ENCODE measurements around the gene EVI5L. TPM values are rescaled to one million over a fixed set of nuclear protein-coding genes. Genes with fewer than 3 reads are reported as not detected.

Gene EVI5L
- polyA plus RNA-seq, 1 experiment = 11.7 TPM

DNA sequence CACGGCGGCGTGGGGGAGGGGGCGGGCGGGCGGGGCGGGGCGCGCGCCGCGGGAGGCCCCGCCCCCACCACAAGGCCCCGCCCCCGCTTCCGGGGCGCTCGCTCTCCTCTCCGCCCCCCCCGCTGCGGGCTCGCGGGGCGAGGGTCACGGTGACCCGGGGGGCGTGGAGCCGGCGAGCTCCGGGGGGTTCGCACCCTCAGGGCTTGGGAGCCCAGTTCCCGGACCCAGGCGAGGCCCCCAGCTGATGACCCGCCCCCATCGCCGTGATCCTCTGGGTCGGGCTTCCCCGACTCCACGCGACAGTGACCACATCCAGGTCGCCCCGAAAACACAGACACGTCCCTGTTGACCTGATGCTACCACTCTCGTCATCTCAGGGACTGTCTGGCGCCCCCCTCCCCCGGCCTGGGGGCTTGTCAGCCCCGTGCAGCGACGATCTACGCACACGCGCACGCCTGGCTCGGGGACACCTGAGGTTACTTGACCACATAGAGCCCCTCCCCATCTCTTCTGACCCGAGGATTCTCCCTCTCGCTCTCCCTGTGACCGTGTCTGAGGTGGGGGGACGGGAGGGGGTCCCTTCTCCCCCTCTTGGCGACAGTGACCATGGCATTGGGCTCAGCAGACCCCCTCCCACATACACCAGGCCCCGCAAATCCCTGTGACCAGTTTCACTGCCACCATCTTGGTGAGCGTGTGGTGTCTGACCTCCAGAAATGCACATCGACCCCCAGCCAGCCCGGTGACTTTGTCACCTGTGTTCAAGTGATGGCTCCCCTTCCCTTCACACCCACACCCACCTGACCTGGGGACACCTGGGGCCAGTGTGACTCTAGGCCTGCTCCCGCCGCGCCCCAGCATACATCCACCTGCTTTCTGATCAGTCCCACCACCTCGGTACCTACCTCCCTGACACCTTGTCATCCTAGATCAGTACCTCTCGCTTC lies 74.3 kb downstream of the EVI5L start:
- no peak for DNase-seq (ENCODE audit: low read depth)
- ChIA-PET POLR2A (interaction anchor here (1.0 to 1.3 kb wide), 2 partner anchors 15 to 35 kb away, joined by 3 read pairs; partner anchors contain the start of gene SNAPC2), CTCF (interaction anchor here (0.7 to 1.6 kb wide), 11 partner anchors 8 to 54 kb away, joined by 3 to 8 read pairs (median 4); partner anchors contain the start of gene TIMM44)
- Histone ChIP-seq H3K27me3 (ENCODE audit: control insufficient read depth, insufficient read depth, low read length) (no peaks in the 10 kb centered on the region), H3K36me3 (ENCODE audit: control insufficient read depth, insufficient read depth, low read length) (peaks cover 11% of the 10 kb centered on the region), H3K4me3 (ENCODE audit: low read depth, low read length) (peak overlapping the region; percentile 82)
- TF ChIP-seq, protein P1, sequence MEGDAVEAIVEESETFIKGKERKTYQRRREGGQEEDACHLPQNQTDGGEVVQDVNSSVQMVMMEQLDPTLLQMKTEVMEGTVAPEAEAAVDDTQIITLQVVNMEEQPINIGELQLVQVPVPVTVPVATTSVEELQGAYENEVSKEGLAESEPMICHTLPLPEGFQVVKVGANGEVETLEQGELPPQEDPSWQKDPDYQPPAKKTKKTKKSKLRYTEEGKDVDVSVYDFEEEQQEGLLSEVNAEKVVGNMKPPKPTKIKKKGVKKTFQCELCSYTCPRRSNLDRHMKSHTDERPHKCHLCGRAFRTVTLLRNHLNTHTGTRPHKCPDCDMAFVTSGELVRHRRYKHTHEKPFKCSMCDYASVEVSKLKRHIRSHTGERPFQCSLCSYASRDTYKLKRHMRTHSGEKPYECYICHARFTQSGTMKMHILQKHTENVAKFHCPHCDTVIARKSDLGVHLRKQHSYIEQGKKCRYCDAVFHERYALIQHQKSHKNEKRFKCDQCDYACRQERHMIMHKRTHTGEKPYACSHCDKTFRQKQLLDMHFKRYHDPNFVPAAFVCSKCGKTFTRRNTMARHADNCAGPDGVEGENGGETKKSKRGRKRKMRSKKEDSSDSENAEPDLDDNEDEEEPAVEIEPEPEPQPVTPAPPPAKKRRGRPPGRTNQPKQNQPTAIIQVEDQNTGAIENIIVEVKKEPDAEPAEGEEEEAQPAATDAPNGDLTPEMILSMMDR (IDR thresholded peaks at IDR 0.05; ENCODE audit: insufficient read depth, low read depth, low read length) = no peak

DNA sequence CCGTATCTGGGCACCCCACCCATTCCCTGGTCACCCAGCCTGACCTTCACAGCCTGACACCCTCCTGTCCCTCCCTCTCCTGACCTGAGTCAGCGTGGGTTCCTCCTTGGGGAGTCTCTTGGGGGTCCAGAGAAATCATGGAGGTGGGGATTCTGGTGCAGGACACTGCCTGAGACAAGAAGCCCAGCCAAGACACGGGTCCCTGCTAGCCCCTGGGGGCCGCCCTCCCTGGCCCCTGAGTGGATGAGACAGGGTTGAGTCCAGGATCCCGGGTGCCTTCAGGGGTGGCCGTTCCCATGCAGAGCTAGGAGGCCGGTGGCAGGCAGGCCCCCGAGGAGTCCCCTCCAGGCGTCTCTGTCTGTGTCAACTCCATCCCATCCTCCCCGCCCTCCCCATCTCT lies 75.2 kb downstream of the EVI5L start:
- TF ChIP-seq, protein P1 (IDR thresholded peaks at IDR 0.05; ENCODE audit: insufficient read depth, low read depth, low read length) = no peak
- peaks cover 12% of the 10 kb centered on the region for H3K36me3 ChIP-seq (ENCODE audit: control insufficient read depth, insufficient read depth, low read length)
- no peaks in the 10 kb centered on the region for H3K27me3 ChIP-seq (ENCODE audit: control insufficient read depth, insufficient read depth, low read length)
- POLR2A ChIA-PET = no interaction called here
- CTCF ChIA-PET = interaction anchor here (1.4 kb wide), 1 partner anchor 36 kb away, joined by 3 read pairs; no protein-coding TSS in a partner anchor
- DNase-seq (ENCODE audit: low read depth) = no peak
- H3K4me3 ChIP-seq (ENCODE audit: low read depth, low read length) = no peak overlapping the region; the same call in 1 of the 2 replicates

DNA sequence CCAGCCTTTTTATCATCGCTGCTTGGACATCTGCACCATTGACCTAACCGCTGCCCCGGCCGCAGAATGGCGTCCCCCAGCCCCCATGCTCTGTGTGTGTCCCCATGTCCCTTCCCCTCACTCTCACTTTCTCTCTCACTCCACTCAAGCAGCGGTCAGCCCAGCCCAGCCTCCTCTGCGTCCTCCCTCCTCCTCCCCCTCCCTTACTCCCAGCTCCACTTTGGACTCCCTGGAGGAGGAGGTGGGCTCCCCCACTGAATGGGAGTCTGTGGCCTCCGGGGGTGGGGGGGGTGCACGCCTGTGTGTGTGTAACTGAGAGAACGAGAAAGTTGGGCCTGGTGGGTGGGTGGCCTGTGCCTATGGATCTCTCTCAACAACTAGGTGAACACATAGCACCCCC lies 75.8 kb downstream of the EVI5L start:
- CTCF ChIA-PET = interaction anchor here (1.4 kb wide), 1 partner anchor 37 kb away, joined by 3 read pairs; no protein-coding TSS in a partner anchor
- DNase-seq (ENCODE audit: low read depth) = no peak
- no peak overlapping the region for H3K4me3 ChIP-seq (ENCODE audit: low read depth, low read length)
- POLR2A ChIA-PET = no interaction called here
- peaks cover 14% of the 10 kb centered on the region for H3K36me3 ChIP-seq (ENCODE audit: control insufficient read depth, insufficient read depth, low read length)
- TF ChIP-seq, protein P1 (IDR thresholded peaks at IDR 0.05; ENCODE audit: insufficient read depth, low read depth, low read length) = no peak
- no peaks in the 10 kb centered on the region for H3K27me3 ChIP-seq (ENCODE audit: control insufficient read depth, insufficient read depth, low read length)

DNA sequence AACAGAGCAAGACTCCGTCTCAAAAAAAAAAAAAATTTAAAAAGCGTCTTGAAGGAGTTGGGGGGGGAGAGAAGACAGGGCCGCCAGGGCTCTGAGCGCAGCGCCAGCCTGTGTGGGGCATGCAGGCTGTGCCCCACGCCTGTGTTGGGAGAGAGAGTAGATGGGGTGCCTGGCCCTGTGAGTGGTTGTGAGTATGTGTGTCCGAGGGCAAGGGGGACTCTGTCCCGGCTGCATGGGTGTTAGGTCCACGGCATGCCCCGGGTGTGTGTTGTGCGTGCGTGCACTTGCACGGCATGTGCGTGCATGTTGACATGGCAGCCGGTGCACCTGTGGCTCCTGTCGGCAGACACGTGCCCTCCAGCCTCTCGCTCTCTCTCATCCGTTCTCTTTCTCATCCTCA lies 77.1 kb downstream of the EVI5L start:
- CTCF ChIA-PET = interaction anchor here (1.3 kb wide), 1 partner anchor 9 kb away, joined by 3 read pairs; no protein-coding TSS in a partner anchor
- Histone ChIP-seq H3K27me3 (ENCODE audit: control insufficient read depth, insufficient read depth, low read length) (no peaks in the 10 kb centered on the region), H3K4me3 (ENCODE audit: low read depth, low read length) (no peak overlapping the region), H3K36me3 (ENCODE audit: control insufficient read depth, insufficient read depth, low read length) (peaks cover 15% of the 10 kb centered on the region)
- no peak for DNase-seq (ENCODE audit: low read depth)
- TF ChIP-seq, protein P1 (IDR thresholded peaks at IDR 0.05; ENCODE audit: insufficient read depth, low read depth, low read length) = no peak
- POLR2A ChIA-PET = no interaction called here

DNA sequence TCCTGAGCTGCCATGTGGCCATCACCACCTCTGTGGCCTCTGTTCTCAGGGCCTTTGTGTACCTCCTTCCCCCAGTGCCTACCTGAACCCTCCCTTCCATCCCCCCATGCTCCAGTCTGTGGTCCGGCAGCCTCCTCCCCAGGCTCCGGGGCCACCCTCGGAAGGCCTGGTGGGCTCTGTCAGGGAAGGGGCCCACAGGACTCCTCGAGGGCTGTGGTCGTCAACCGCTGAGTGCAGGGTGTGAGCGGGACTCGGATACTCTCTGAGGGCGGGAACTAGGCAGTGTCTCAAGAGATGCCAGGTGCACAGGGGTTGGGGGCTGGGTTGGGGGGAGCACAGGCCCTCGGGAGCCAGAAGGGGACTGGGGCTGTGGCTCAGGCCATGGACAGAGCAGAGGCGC lies 77.5 kb downstream of the EVI5L start:
- Histone ChIP-seq H3K36me3 (ENCODE audit: control insufficient read depth, insufficient read depth, low read length) (peaks cover 17% of the 10 kb centered on the region), H3K4me3 (ENCODE audit: low read depth, low read length) (no peak overlapping the region), H3K27me3 (ENCODE audit: control insufficient read depth, insufficient read depth, low read length) (no peaks in the 10 kb centered on the region)
- no peak for DNase-seq (ENCODE audit: low read depth)
- TF ChIP-seq, protein P1 (IDR thresholded peaks at IDR 0.05; ENCODE audit: insufficient read depth, low read depth, low read length) = no peak
- POLR2A ChIA-PET = no interaction called here
- CTCF ChIA-PET = interaction anchor here (1.1 to 1.3 kb wide), 2 partner anchors 8 to 9 kb away, joined by 3 read pairs; no protein-coding TSS in a partner anchor

All from BJ (cell line).